Measurements from ENCODE around the gene SAV1. TPM values are rescaled to one million over a fixed set of nuclear protein-coding genes. Genes with fewer than 3 reads are reported as not detected.

SAV1 gene
- total and polyA plus RNA-seq, 2 of the 8 experiments (the other 6 are each of a cell fraction or from before 2014, with no cell fraction given): 15.9 to 78.3 TPM

GRCh38 chr14:50602035-50602434 is 66.1 kb downstream of the SAV1 start:
- H3K23me2 ChIP-seq (ENCODE audit: low read depth, low read length): no peaks in the 10 kb centered on the region; the same call in 1 of the 2 replicates
- CTCF ChIA-PET (ENCODE audit: partially characterized antibody): interaction anchor here (0.6 to 7.0 kb wide), 6 partner anchors 18 to 232 kb away, joined by 3 to 65 read pairs (median 4); no protein-coding TSS in a partner anchor

More at GRCh38 chr14:50602035-50602434, 66.1 kb downstream of the SAV1 start:
- Histone ChIP-seq H3K79me1 (ENCODE audit: low read depth, low read length) (no peaks in the 10 kb centered on the region), H2AFZ (ENCODE audit: low read length) (no peak overlapping the region), H3K27ac (ENCODE audit: low read depth, low read length) (no peak overlapping the region), H3K9me3 (ENCODE audit: insufficient read depth in 2 of 2, low read depth in 1 of 2, low read length in 1 of 2) (no peaks in the 10 kb centered on the region), H2BK12ac (ENCODE audit: low read depth, low read length) (peak overlapping the region; percentile 84; the same call in 1 of the 2 replicates), H3K79me2 (ENCODE audit: control insufficient read depth in 1 of 2, insufficient read depth in 2 of 2, low read length in 2 of 2) (no peaks in the 10 kb centered on the region), H3K4me2 (ENCODE audit: insufficient read depth in 1 of 2, low read depth in 2 of 2, low read length in 2 of 2) (no peak overlapping the region), H3K36me3 (ENCODE audit: control insufficient read depth in 2 of 4, insufficient read depth in 4 of 4, low read length in 3 of 4) (no peaks in the 10 kb centered on the region), H3K4me3 (ENCODE audit: extremely low read depth in 1 of 4, insufficient read depth in 2 of 4, low read depth in 3 of 4, low read length in 4 of 4) (no peak overlapping the region), H3K56ac (replicated peaks; ENCODE audit: insufficient read length, low read depth, low read length) (no peak overlapping the region), H4K5ac (ENCODE audit: insufficient read length, low read depth, low read length) (no peak overlapping the region), H2BK20ac (ENCODE audit: low read length) (peak overlapping the region; percentile 84; the same call in 1 of the 2 replicates), H3K4ac (replicated peaks; ENCODE audit: insufficient read length, low read depth, low read length) (no peak overlapping the region), H4K91ac (replicated peaks; ENCODE audit: insufficient read length, low read length) (no peak overlapping the region), H3K27me3 (replicated peaks in 1 of 4; ENCODE audit: control insufficient read depth in 3 of 4, extremely low read depth in 1 of 4, insufficient read depth in 3 of 4, low read length in 3 of 4) (no peaks in the 10 kb centered on the region), H2BK120ac (replicated peaks; ENCODE audit: low read depth, low read length) (no peak overlapping the region), H4K8ac (ENCODE audit: extremely low read depth, insufficient read depth, low read length) (no peak overlapping the region), H3K14ac (ENCODE audit: insufficient read length) (no peak overlapping the region), H3K23ac (ENCODE audit: insufficient read length) (no peak overlapping the region), H4K20me1 (replicated peaks in 1 of 2; ENCODE audit: control insufficient read depth in 1 of 2, insufficient read depth in 2 of 2, low read length in 2 of 2) (no peaks in the 10 kb centered on the region), H2BK5ac (ENCODE audit: low read depth, low read length) (no peak overlapping the region), H2AK5ac (ENCODE audit: low read depth, low read length) (no peak overlapping the region), H3K4me1 (replicated peaks in 1 of 4; ENCODE audit: control insufficient read depth in 3 of 4, insufficient read depth in 4 of 4, low read length in 3 of 4) (peaks cover 0 to 4% (median 0%) of the 10 kb centered on the region in 4 experiments; a peak in 1 of 7 replicates), H3K18ac (ENCODE audit: extremely low read depth, low read length) (no peak overlapping the region), H2BK15ac (ENCODE audit: low read length) (no peak overlapping the region), H3K9ac (replicated peaks in 1 of 4; ENCODE audit: extremely low read depth in 1 of 4, low read depth in 3 of 4, low read length in 3 of 4) (peak overlapping the region in 1 of 4 experiments; percentile 21; a peak in 1 of 7 replicates)
- POLR2A ChIA-PET (ENCODE audit: partially characterized antibody): interaction anchor here (0.6 to 0.8 kb wide), 3 partner anchors 42 to 1017 kb away, joined by 3 read pairs; partner anchors contain the start of gene ATL1
- TF ChIP-seq MAFK (IDR thresholded peaks at IDR 0.05; ENCODE audit: low read depth, low read length) (no peak), SIX5 (IDR thresholded peaks at IDR 0.05; ENCODE audit: low read depth, low read length) (no peak), SUZ12 (IDR thresholded peaks at IDR 0.05; ENCODE audit: low read length) (no peak), GABPA (IDR thresholded peaks at IDR 0.05; ENCODE audit: borderline replicate concordance, insufficient read depth, low read length) (no peak), PHF8 (conservative IDR thresholded peaks at IDR 0.05; ENCODE audit: low read depth, low read length) (no peak), FOSL1 (IDR thresholded peaks at IDR 0.05; ENCODE audit: insufficient read depth, low read depth, low read length) (no peak), HDAC6 (IDR thresholded peaks at IDR 0.05; ENCODE audit: low read depth, low read length) (no peak), SIN3A (conservative IDR thresholded peaks at IDR 0.05 in 1 of 2, IDR thresholded peaks at IDR 0.05 in 1 of 2; ENCODE audit: low read depth in 1 of 2, low read length in 2 of 2) (no peak), TAF7 (optimal IDR thresholded peaks at IDR 0.05; ENCODE audit: borderline replicate concordance, low read depth, low read length) (no peak), SAP30 (IDR thresholded peaks at IDR 0.05; ENCODE audit: insufficient read depth, insufficient replicate concordance, low read length) (no peak), MAX (IDR thresholded peaks at IDR 0.05) (no peak)
- FAIRE-seq (no peak), DNase-seq (ENCODE audit: low read depth in 1 of 2, low spot score in 2 of 2) (no peak)
- 83% methylated on average over 3 of the region's 3 CpGs; no CpG with 5 or more reads in 1 of the 2 experiments for WGBS, 2 experiments (ENCODE audit: extremely low coverage in 1 of 2, insufficient coverage in 1 of 2, insufficient read length in 1 of 2, insufficient replicate concordance in 2 of 2, low coverage in 1 of 2, low lambda C conversion rate in 2 of 2, missing lambda C conversion rate in 1 of 2)

Measured in H1 (cell line).